Muscle of leg (tissue), 11 donors: ENCODE measurements around the gene MYH9. TPM values are rescaled to one million over a fixed set of nuclear protein-coding genes. Genes with fewer than 3 reads are reported as not detected.
A peak's percentile ranks its signal among the peaks of the same experiment; 100 is the strongest.

Source experiments
- DNase-seq: peaks from one replicate; pipeline ENCODE4 v3.0.0; 2013
- H3K27ac ChIP-seq: one replicate; pipeline ENCODE4 v1.5.1; 2013; ENCODE audit warnings: mild to moderate bottlenecking, low read length, control low read depth
- H3K27me3 ChIP-seq: one replicate; pipeline ENCODE4 v1.6.1; 2013; ENCODE audit warnings: low read length; ENCODE audit not compliant: control insufficient read depth, insufficient read depth
- H3K36me3 ChIP-seq: one replicate; pipeline ENCODE4 v1.6.1; 2013; ENCODE audit warnings: low read length; ENCODE audit not compliant: control insufficient read depth, insufficient read depth
- H3K4me1 ChIP-seq: one replicate; pipeline ENCODE4 v1.6.1; 2013; ENCODE audit warnings: low read length; ENCODE audit not compliant: control insufficient read depth, insufficient read depth
- H3K4me3 ChIP-seq: one replicate; pipeline ENCODE4 v1.5.1; 2013; ENCODE audit warnings: low read length, control low read depth
- H3K9me3 ChIP-seq: replicated peaks from 2 replicates; pipeline ENCODE4 v1.6.1; 2013; ENCODE audit warnings: low read depth, low read length; ENCODE audit not compliant: control insufficient read depth
- WGBS: methylation state at CpG from one replicate; pipeline ENCODE4 v1.1.5; 2013; ENCODE audit warnings: missing lambda C conversion rate; ENCODE audit not compliant: insufficient coverage; 5-methylcytosine and 5-hydroxymethylcytosine counted together
- polyA plus RNA-seq, 8 donors: library from polyadenylated mRNA; unstranded; fragments of 120-200 nt; gene quantifications; one replicate each; pipeline versions ENCODE4 v1.2.1 to v1.2.3, GENCODE V29; 2013; ENCODE audit warnings: inconsistent platforms in 1 of 8, low replicate concordance in 1 of 8; ENCODE audit not compliant: insufficient read length in 8 of 8, insufficient read depth in 1 of 8
- total RNA-seq: library from RNA; stranded (reverse); fragments of 120-200 nt; gene quantifications from one replicate; pipeline ENCODE4 v1.2.4, GENCODE V29; 2013

MYH9 gene
- total and polyA plus RNA-seq, 9 donors: 61.9 to 160 (median 122) TPM

DNA sequence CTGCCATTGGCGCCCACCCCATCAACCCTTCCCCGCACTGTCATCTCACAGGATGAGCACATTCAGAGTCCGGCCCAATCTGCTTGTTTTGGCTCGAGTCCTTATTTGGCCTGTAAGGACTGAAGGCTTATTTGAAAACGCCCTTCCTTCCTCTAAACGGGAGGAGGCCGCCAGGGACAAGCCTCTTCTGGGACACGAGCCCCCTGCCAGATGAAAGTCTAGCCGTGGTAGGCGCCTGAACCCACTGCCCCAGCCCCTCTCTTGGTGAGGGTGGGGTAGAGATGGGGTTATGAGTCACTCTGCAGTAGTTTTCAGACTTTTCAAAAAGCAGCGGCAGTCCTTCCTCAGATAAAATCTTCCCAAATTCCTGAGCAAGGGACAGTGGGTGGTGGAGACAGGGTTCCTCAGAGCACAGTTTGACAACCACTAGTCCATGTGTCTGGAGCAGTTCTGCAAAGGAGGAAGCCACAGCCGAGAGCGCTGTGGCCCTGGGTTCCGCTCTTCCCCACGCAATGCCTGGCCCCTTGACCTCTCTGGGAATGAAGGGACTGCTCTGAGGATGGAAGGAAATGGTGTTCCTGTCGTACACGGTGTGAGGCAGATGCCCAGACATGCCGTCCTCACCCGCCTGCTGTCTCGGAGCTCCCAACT, 57.0 kb downstream of the MYH9 start:
- H3K4me3 ChIP-seq: no peak overlapping the region

GRCh38 chr22:36330127-36330526, 57.6 kb downstream of the MYH9 start:
- H3K27ac ChIP-seq: peak overlapping the region; percentile 92
- H3K27me3 ChIP-seq: no peaks in the 10 kb centered on the region
- 52% methylated on average over 2 of the region's 9 CpGs for WGBS
- H3K4me3 ChIP-seq: no peak overlapping the region
- no peaks in the 10 kb centered on the region for H3K9me3 ChIP-seq
- peaks cover 92% of the 10 kb centered on the region for H3K4me1 ChIP-seq
- peaks cover 47% of the 10 kb centered on the region for H3K36me3 ChIP-seq
- DNase-seq: peak; percentile 50

More for the DNA sequence above, 57.0 kb downstream of the MYH9 start:
- H3K4me1 ChIP-seq: peaks cover 92% of the 10 kb centered on the region
- DNase-seq: peak; percentile 65
- no peaks in the 10 kb centered on the region for H3K27me3 ChIP-seq
- H3K36me3 ChIP-seq: peaks cover 41% of the 10 kb centered on the region
- 59% methylated on average over 11 of the region's 20 CpGs for WGBS
- no peaks in the 10 kb centered on the region for H3K9me3 ChIP-seq
- H3K27ac ChIP-seq: peak overlapping the region; percentile 92

GRCh38 chr22:36329254-36330078, 58.3 kb downstream of the MYH9 start:
- 29% methylated on average over 12 of the region's 24 CpGs for WGBS
- Histone ChIP-seq H3K4me3 (no peak overlapping the region), H3K27ac (peak overlapping the region; percentile 92), H3K36me3 (peaks cover 42% of the 10 kb centered on the region), H3K27me3 (no peaks in the 10 kb centered on the region), H3K9me3 (no peaks in the 10 kb centered on the region), H3K4me1 (peaks cover 91% of the 10 kb centered on the region)
- DNase-seq: peak; percentile 75

GRCh38 chr22:36328635-36329253, 59.0 kb downstream of the MYH9 start:
- peaks cover 45% of the 10 kb centered on the region for H3K36me3 ChIP-seq
- H3K4me3 ChIP-seq: no peak overlapping the region

GRCh38 chr22:36327922-36328551, 59.7 kb downstream of the MYH9 start:
- H3K4me3 ChIP-seq: no peak overlapping the region
- peaks cover 47% of the 10 kb centered on the region for H3K36me3 ChIP-seq
- peaks cover 94% of the 10 kb centered on the region for H3K4me1 ChIP-seq

More at GRCh38 chr22:36328635-36329253, 59.0 kb downstream of the MYH9 start:
- WGBS: 40% methylated on average over 23 of the region's 23 CpGs
- H3K27ac ChIP-seq: peak overlapping the region; percentile 92
- DNase-seq: peak; percentile 62
- peaks cover 92% of the 10 kb centered on the region for H3K4me1 ChIP-seq
- no peaks in the 10 kb centered on the region for H3K27me3 ChIP-seq
- no peaks in the 10 kb centered on the region for H3K9me3 ChIP-seq

DNA sequence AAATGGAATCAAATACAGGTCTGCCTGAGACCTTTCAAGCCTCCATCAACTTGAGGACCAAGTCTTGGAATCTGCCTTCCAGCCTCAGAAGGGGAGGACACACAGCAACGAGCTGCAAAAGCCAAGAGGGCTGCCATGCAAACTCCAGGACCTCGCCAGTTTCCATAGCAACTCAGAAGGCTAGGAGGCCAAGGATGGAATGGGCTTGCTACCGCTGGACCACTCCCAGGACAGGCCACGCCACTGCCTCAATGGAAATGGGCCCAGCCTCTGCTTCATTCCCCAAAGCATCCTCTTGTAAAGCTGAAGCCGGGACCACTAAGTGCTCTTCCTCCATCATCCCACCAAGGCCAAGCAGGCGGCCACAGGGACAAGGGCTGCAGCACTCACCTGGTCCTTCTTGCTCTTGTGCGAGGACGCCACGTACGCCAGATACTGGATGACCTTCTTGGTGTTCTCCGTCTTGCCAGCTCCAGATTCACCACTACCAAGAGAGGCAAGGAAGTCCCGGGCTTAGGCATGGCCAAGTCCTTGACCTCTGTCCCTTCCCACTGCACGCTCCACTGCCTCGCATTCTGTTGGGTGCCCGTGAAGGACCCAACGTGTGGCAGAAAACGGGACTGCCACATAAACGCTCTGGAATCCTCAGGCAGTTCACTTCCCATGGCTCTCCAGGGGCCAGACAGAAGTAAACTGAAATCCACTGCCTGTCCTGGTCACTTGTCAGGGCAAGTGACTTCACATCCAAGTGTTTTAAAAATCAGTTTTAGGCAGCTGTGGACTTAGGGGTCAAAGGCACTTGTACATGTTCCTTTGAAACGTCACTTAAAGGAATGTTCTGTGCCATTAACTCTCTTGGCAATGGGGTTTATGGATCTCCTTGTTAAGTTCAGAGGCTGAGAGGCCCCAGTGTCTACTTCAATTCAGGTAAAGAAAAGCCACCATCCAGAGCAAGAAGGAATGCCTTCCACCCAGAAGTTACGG, 61.3 kb downstream of the MYH9 start:
- Histone ChIP-seq H3K4me1 (peaks cover 90% of the 10 kb centered on the region), H3K27ac (no peak overlapping the region), H3K9me3 (no peaks in the 10 kb centered on the region), H3K36me3 (peaks cover 56% of the 10 kb centered on the region), H3K27me3 (no peaks in the 10 kb centered on the region), H3K4me3 (no peak overlapping the region)
- no peak for DNase-seq
- 80% methylated on average over 19 of the region's 20 CpGs for WGBS

More at GRCh38 chr22:36327922-36328551, 59.7 kb downstream of the MYH9 start:
- Histone ChIP-seq H3K27ac (peak overlapping the region; percentile 92), H3K27me3 (no peaks in the 10 kb centered on the region), H3K9me3 (no peaks in the 10 kb centered on the region)
- 68% methylated on average over 9 of the region's 13 CpGs for WGBS
- peak; percentile 76 for DNase-seq

- WGBS: 91% methylated on average over 21 of the region's 27 CpGs
- DNase-seq: peak; percentile 89
- H3K4me3 ChIP-seq: no peak overlapping the region
Measured at GRCh38 chr22:36325154-36326031, 62.4 kb downstream of the MYH9 start.

GRCh38 chr22:36324414-36324813, 63.4 kb downstream of the MYH9 start:
- peak; percentile 55 for DNase-seq
- Histone ChIP-seq H3K36me3 (peaks cover 69% of the 10 kb centered on the region), H3K4me1 (peaks cover 70% of the 10 kb centered on the region), H3K4me3 (no peak overlapping the region), H3K27me3 (no peaks in the 10 kb centered on the region), H3K9me3 (no peaks in the 10 kb centered on the region), H3K27ac (peak overlapping the region; percentile 92)
- WGBS: 75% methylated on average over 11 of the region's 11 CpGs

More at GRCh38 chr22:36325154-36326031, 62.4 kb downstream of the MYH9 start:
- H3K36me3 ChIP-seq: peaks cover 65% of the 10 kb centered on the region
- H3K27me3 ChIP-seq: no peaks in the 10 kb centered on the region
- H3K4me1 ChIP-seq: peaks cover 79% of the 10 kb centered on the region
- peak overlapping the region; percentile 92 for H3K27ac ChIP-seq
- H3K9me3 ChIP-seq: no peaks in the 10 kb centered on the region
